ENCODE measurements around the gene DUSP28. TPM values are rescaled to one million over a fixed set of nuclear protein-coding genes. Genes with fewer than 3 reads are reported as not detected.

Gene DUSP28
- total and polyA plus RNA-seq, 4 donors = 1.9 to 4.1 (median 3.0) TPM

DNA sequence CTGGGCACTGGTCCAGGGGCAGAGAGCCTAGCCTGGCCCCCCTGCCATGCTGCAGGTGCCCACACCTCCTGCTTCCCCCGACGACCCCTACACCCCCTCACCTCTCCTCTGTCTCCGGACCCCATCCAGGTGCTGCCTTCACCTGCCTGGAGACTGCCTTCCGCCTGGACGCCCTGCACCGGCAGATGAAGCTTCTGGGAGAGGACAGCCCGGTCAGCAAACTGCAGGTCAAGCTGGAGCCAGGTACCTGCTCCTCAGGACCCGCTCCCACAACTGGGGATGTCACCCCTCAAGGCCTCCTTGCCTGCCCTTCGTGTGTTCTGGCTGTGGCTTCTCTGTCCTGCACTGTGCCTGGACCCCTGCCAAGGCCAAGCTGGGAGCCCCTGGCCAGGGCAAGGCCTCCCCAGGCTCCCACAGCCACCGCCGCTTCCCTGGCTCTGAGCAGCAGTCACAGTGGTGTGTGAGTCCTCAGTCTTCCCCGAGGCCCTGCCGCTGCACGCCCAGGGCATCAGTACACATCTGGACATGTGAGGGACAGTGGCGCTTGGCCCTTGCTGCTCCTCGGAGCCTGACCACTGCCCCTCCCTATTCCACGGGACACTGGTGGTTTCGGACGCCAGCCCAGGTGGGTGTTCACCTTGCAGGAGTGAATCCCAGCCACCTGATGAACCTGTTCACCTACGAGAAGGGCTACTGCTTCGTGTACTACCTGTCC lies 14.4 kb downstream of the DUSP28 start:
- Histone ChIP-seq H3K9ac (ENCODE audit: low read depth in 1 of 2, low read length in 2 of 2) (no peak overlapping the region), H3K4me1 (ENCODE audit: control insufficient read depth in 4 of 4, insufficient read depth in 4 of 4, low read length in 3 of 4) (peaks cover 13 to 20% (median 16%) of the 10 kb centered on the region in 4 donors), H3K27ac (ENCODE audit: low read depth in 1 of 2, low read length in 2 of 2) (no peak overlapping the region), H3K9me3 (ENCODE audit: control insufficient read depth in 4 of 4, low read length in 3 of 4) (no peaks in the 10 kb centered on the region), H3K27me3 (ENCODE audit: control insufficient read depth in 4 of 4, insufficient read depth in 4 of 4, low read length in 3 of 4) (no peaks in the 10 kb centered on the region), H3K4me3 (ENCODE audit: low read depth in 1 of 3, low read length in 3 of 3) (no peak overlapping the region), H3K36me3 (ENCODE audit: control insufficient read depth in 4 of 4, insufficient read depth in 3 of 4, low read depth in 1 of 4, low read length in 3 of 4) (peaks cover 0 to 45% (median 7%) of the 10 kb centered on the region in 4 donors)
- no peak for TF ChIP-seq RXRA (IDR thresholded peaks at IDR 0.05)
- TF ChIP-seq RAD21 (IDR thresholded peaks at IDR 0.05) = no peak
- TF ChIP-seq CTCF (IDR thresholded peaks at IDR 0.05; ENCODE audit: low read depth, low read length, missing input control) = no peak
- no peak for TF ChIP-seq FOXA1 (IDR thresholded peaks at IDR 0.05)
- no peak for TF ChIP-seq NR2F2 (IDR thresholded peaks at IDR 0.05)
- TF ChIP-seq FOXA2 (IDR thresholded peaks at IDR 0.05) = no peak
- no peak for TF ChIP-seq HNF4A (conservative IDR thresholded peaks at IDR 0.05)
- TF ChIP-seq, protein P1, sequence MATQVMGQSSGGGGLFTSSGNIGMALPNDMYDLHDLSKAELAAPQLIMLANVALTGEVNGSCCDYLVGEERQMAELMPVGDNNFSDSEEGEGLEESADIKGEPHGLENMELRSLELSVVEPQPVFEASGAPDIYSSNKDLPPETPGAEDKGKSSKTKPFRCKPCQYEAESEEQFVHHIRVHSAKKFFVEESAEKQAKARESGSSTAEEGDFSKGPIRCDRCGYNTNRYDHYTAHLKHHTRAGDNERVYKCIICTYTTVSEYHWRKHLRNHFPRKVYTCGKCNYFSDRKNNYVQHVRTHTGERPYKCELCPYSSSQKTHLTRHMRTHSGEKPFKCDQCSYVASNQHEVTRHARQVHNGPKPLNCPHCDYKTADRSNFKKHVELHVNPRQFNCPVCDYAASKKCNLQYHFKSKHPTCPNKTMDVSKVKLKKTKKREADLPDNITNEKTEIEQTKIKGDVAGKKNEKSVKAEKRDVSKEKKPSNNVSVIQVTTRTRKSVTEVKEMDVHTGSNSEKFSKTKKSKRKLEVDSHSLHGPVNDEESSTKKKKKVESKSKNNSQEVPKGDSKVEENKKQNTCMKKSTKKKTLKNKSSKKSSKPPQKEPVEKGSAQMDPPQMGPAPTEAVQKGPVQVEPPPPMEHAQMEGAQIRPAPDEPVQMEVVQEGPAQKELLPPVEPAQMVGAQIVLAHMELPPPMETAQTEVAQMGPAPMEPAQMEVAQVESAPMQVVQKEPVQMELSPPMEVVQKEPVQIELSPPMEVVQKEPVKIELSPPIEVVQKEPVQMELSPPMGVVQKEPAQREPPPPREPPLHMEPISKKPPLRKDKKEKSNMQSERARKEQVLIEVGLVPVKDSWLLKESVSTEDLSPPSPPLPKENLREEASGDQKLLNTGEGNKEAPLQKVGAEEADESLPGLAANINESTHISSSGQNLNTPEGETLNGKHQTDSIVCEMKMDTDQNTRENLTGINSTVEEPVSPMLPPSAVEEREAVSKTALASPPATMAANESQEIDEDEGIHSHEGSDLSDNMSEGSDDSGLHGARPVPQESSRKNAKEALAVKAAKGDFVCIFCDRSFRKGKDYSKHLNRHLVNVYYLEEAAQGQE (IDR thresholded peaks at IDR 0.05) = no peak
- no peak for TF ChIP-seq HNF4G (IDR thresholded peaks at IDR 0.05)
- no peak for TF ChIP-seq MAX (IDR thresholded peaks at IDR 0.05)
- DNase-seq (ENCODE audit: low spot score) = no peak
- whole genome bisulfite sequencing = 92% methylated on average over 21 of the region's 21 CpGs

GRCh38 chr2:240575101-240575965 lies 15.2 kb downstream of the DUSP28 start:
- TF ChIP-seq, protein P1 (IDR thresholded peaks at IDR 0.05) = no peak
- TF ChIP-seq FOXA2 (IDR thresholded peaks at IDR 0.05) (no peak), ATF3 (IDR thresholded peaks at IDR 0.05) (no peak)
- TF ChIP-seq, protein P2, sequence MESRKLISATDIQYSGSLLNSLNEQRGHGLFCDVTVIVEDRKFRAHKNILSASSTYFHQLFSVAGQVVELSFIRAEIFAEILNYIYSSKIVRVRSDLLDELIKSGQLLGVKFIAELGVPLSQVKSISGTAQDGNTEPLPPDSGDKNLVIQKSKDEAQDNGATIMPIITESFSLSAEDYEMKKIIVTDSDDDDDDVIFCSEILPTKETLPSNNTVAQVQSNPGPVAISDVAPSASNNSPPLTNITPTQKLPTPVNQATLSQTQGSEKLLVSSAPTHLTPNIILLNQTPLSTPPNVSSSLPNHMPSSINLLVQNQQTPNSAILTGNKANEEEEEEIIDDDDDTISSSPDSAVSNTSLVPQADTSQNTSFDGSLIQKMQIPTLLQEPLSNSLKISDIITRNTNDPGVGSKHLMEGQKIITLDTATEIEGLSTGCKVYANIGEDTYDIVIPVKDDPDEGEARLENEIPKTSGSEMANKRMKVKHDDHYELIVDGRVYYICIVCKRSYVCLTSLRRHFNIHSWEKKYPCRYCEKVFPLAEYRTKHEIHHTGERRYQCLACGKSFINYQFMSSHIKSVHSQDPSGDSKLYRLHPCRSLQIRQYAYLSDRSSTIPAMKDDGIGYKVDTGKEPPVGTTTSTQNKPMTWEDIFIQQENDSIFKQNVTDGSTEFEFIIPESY (IDR thresholded peaks at IDR 0.05) = no peak
- WGBS = 87% methylated on average over 23 of the region's 23 CpGs
- no peaks in the 10 kb centered on the region for H3K27me3 ChIP-seq (ENCODE audit: control insufficient read depth in 4 of 4, insufficient read depth in 4 of 4, low read length in 3 of 4)
- peaks cover 8 to 20% (median 15%) of the 10 kb centered on the region in 4 donors for H3K4me1 ChIP-seq (ENCODE audit: control insufficient read depth in 4 of 4, insufficient read depth in 4 of 4, low read length in 3 of 4)
- H3K27ac ChIP-seq (ENCODE audit: low read depth in 1 of 2, low read length in 2 of 2) = no peak overlapping the region
- H3K9me3 ChIP-seq (ENCODE audit: control insufficient read depth in 4 of 4, low read length in 3 of 4) = no peaks in the 10 kb centered on the region
- no peak overlapping the region for H3K9ac ChIP-seq (ENCODE audit: low read depth in 1 of 2, low read length in 2 of 2)
- peaks cover 0 to 45% (median 7%) of the 10 kb centered on the region in 4 donors for H3K36me3 ChIP-seq (ENCODE audit: control insufficient read depth in 4 of 4, insufficient read depth in 3 of 4, low read depth in 1 of 4, low read length in 3 of 4)
- no peak overlapping the region for H3K4me3 ChIP-seq (ENCODE audit: low read depth in 1 of 3, low read length in 3 of 3)
- DNase-seq (ENCODE audit: low spot score) = no peak
